ENCODE data around the gene RFC1. TPM values are rescaled to one million over a fixed set of nuclear protein-coding genes. Genes with fewer than 3 reads are reported as not detected.
"Not testable (repeated sequence)": the region's sequence is repeated elsewhere in the genome, so short reads cannot be mapped to it uniquely, and the experiment has no call there.

Gene RFC1
- total and polyA plus RNA-seq, 9 donors: 27.4 to 54.1 (median 42.2) TPM

- WGBS, 3 donors: 70 to 88% (median 75%) methylated on average over 1 of the region's 1 CpG
- intact Hi-C loops (cut with DNase I): no loop called here
- no peaks in the 10 kb centered on the region for H3K9me3 ChIP-seq
Observed at GRCh38 chr4:39357002-39357401, 9.2 kb downstream of the RFC1 start.

DNA sequence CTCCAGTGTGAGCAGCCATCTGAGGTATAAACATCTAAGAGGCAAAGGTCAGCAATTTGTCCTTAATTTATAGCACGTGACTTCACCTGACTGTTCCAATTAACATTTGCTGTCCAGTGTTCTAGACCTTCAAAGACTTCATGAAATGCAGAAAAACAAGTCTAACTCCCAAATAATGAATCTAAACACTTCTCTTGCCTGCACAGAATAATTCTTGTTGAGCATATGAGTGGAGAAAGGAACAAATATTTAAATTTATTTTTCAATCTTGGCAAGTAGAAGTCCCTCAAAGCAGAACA is 12.0 kb downstream of the RFC1 start:
- DNase-seq: no peak
- Histone ChIP-seq H3K4me1 (ENCODE audit: insufficient read depth) (peaks cover 5% of the 10 kb centered on the region), H3K27ac (peak overlapping the region in 1 of 2 donors; percentile 25), H3K4me3 (peak overlapping the region; percentile 11), H3K9me3 (no peaks in the 10 kb centered on the region), H3K36me3 (no peaks in the 10 kb centered on the region), H3K27me3 (no peaks in the 10 kb centered on the region)
- 2 to 9% (median 3%) methylated on average over 1 of the region's 1 CpG for WGBS, 3 donors
- intact Hi-C loops (cut with DNase I): no loop called here
- TF ChIP-seq, protein P1, sequence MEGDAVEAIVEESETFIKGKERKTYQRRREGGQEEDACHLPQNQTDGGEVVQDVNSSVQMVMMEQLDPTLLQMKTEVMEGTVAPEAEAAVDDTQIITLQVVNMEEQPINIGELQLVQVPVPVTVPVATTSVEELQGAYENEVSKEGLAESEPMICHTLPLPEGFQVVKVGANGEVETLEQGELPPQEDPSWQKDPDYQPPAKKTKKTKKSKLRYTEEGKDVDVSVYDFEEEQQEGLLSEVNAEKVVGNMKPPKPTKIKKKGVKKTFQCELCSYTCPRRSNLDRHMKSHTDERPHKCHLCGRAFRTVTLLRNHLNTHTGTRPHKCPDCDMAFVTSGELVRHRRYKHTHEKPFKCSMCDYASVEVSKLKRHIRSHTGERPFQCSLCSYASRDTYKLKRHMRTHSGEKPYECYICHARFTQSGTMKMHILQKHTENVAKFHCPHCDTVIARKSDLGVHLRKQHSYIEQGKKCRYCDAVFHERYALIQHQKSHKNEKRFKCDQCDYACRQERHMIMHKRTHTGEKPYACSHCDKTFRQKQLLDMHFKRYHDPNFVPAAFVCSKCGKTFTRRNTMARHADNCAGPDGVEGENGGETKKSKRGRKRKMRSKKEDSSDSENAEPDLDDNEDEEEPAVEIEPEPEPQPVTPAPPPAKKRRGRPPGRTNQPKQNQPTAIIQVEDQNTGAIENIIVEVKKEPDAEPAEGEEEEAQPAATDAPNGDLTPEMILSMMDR (IDR thresholded peaks at IDR 0.05): no peak
- no peak for TF ChIP-seq EP300 (IDR thresholded peaks at IDR 0.05)
- no peak for TF ChIP-seq POLR2A (IDR thresholded peaks at IDR 0.05)

More at GRCh38 chr4:39357002-39357401, 9.2 kb downstream of the RFC1 start:
- no peak for TF ChIP-seq POLR2A (IDR thresholded peaks at IDR 0.05)
- no peak overlapping the region for H3K4me3 ChIP-seq
- no peak overlapping the region for H3K27ac ChIP-seq
- no peaks in the 10 kb centered on the region for H3K27me3 ChIP-seq
- DNase-seq: no peak
- no peaks in the 10 kb centered on the region for H3K36me3 ChIP-seq
- H3K4me1 ChIP-seq (ENCODE audit: insufficient read depth): peaks cover 5% of the 10 kb centered on the region

- Histone ChIP-seq H3K4me3 (peak overlapping the region; percentile 11), H3K9me3 (no peaks in the 10 kb centered on the region), H3K4me1 (ENCODE audit: insufficient read depth) (peaks cover 5% of the 10 kb centered on the region), H3K36me3 (no peaks in the 10 kb centered on the region), H3K27ac (peak overlapping the region; percentile 25 to 52), H3K27me3 (no peaks in the 10 kb centered on the region)
- 2 to 5% (median 3%) methylated on average over 5 of the region's 5 CpGs for WGBS, 3 donors
- TF ChIP-seq EP300 (IDR thresholded peaks at IDR 0.05): no peak
- no peak for TF ChIP-seq POLR2A (IDR thresholded peaks at IDR 0.05)
- TF ChIP-seq, protein P1 (IDR thresholded peaks at IDR 0.05): no peak
- intact Hi-C loops (cut with DNase I): no loop called here
- DNase-seq: no peak
Observed at GRCh38 chr4:39353478-39354253, 12.5 kb downstream of the RFC1 start.

DNA sequence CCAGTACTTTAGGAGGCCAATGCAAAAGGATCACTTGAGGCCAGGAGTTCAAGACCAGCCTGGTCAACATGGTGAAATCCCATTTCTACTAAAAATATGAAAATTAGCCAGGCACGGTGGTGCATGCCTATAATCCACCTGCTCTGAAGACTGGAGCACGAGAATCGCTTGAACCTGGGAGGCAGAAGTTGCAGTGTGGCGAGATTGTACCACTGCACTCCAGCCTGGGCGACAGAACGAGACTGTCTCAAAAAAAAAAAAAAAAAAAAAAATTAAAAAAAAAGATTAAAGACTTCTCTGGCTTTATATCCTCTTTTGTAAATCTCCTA is 13.0 kb downstream of the RFC1 start:
- H3K36me3 ChIP-seq; H3K9me3 ChIP-seq; H3K4me1 ChIP-seq (ENCODE audit: insufficient read depth); H3K27me3 ChIP-seq; DNase-seq; intact Hi-C loops (cut with DNase I): not testable (repeated sequence)
- Histone ChIP-seq H3K4me3 (peak overlapping the region; percentile 11), H3K27ac (peak overlapping the region in 1 of 2 donors; percentile 25)
- WGBS, 3 donors: 29 to 30% (median 30%) methylated on average over 6 of the region's 6 CpGs

DNA sequence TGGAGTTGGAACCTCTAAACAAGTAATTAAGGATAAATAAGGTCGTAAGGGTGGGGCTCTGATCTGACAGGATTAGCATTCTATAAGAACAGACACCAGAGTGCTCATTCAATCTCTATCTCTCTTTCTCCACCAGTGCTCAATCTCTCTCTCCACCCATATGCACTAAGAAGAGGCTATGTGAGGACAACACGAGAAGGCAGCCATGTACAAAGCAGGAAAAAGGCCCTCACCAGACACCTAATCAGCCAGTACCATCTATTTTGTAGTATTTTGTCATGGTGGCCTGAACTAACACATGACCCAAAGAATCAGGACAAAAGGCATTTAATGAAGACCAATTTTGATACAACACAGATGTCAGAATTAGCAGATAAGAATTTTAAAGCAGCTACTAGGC is 16.8 kb downstream of the RFC1 start:
- no peak for DNase-seq
- H3K9me3 ChIP-seq: no peaks in the 10 kb centered on the region
- H3K27ac ChIP-seq: no peak overlapping the region
- no peak for TF ChIP-seq EP300 (IDR thresholded peaks at IDR 0.05)
- no peak for TF ChIP-seq POLR2A (IDR thresholded peaks at IDR 0.05)
- TF ChIP-seq, protein P1 (IDR thresholded peaks at IDR 0.05): no peak
- intact Hi-C loops (cut with DNase I): no loop called here
- WGBS, 3 donors: 86 to 98% (median 95%) methylated on average over 2 of the region's 2 CpGs
- H3K4me3 ChIP-seq: no peak overlapping the region
- no peaks in the 10 kb centered on the region for H3K27me3 ChIP-seq
- H3K4me1 ChIP-seq (ENCODE audit: insufficient read depth): peaks cover 5% of the 10 kb centered on the region
- no peaks in the 10 kb centered on the region for H3K36me3 ChIP-seq

Measured in ovary (tissue), 9 donors.